ENCODE data around the gene HHAT.
A peak's percentile ranks its signal among the peaks of the same experiment; 100 is the strongest.

HHAT gene

DNA sequence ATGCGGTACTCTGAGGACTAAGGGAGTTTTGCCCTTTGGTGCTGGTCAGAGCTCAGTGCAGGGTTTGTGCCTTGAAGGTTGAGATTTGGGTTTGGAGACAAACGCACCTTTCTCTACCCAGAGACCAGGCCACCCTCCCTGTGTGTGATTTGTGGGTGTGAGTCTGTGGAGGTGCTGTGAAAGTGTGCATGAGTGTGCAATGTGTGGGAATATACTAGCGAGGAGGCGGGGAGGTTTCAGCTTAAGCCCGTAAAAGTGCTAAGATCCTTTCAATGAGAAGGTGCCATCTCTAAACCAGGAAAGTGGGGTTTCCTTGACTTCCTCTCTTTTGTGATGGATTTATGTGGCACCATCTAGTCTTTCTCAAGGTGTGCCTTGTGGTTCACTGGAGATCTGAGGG, 225.7 kb downstream of the HHAT start:
- no peak for DNase-seq (ENCODE audit: low read depth)

GRCh38 chr1:210556475-210556874, 227.8 kb downstream of the HHAT start:
- DNase-seq (ENCODE audit: low read depth): no peak

GRCh38 chr1:210557426-210558077, 228.8 kb downstream of the HHAT start:
- DNase-seq (ENCODE audit: low read depth): no peak

DNA sequence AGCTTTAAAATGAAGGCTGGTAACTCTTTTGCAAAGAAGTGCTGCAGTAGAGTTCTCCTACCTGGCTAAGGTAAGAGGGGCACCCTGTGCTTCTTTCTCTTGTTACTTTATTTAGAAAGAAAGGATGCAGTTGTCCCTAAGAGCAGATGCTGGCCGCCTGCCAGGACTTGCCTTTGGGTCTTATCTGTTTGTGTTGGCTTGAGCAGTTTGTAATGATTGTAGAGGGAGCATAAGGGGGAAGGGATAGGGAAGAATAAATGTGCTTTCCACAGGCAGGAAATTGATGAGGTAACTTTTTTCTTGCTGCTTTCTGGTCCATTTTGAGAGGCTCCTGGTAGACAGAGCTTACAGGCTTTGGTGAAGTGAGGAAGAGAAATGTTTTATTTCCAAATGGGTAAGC, 229.6 kb downstream of the HHAT start:
- no peak for DNase-seq (ENCODE audit: low read depth)

DNA sequence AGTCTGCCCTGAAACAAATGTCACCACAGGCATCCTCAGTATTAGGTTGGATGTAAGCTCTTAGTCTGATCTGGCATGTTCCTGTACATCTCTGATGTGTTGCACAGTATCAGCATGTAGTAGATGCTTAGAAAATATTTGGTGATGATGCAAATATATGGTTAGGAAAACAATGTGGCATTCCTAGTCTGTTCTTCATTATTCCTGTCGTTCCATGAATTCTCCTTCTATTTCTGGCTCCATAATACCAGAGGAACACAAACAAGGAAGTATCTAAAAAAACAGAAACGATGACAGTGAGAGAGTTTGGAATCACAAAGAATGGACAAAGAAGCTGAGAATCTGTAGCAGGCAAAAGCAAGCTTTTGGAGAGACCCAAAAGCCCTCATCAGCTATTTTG, 236.6 kb downstream of the HHAT start:
- DNase-seq (ENCODE audit: low read depth): no peak

DNA sequence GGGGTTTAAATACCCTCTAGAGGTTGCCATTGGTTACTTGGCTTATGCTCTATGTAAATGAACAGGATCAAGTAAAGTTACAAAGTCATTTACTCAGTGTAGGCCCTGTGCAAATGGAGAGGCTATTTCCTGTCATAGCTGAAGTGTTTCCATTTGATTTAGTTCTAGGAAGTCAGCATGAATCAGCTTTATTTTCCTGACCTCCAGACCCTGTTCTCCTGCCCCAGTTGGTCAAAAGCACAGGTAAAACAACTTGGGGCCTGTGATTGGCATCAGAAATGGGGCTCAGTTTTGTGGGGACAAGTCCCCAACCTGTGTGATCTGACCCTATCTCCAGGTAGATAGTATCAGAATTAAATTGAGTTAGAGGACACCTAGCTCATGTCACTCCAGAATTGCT, 239.9 kb downstream of the HHAT start:
- DNase-seq (ENCODE audit: low read depth): no peak

DNA sequence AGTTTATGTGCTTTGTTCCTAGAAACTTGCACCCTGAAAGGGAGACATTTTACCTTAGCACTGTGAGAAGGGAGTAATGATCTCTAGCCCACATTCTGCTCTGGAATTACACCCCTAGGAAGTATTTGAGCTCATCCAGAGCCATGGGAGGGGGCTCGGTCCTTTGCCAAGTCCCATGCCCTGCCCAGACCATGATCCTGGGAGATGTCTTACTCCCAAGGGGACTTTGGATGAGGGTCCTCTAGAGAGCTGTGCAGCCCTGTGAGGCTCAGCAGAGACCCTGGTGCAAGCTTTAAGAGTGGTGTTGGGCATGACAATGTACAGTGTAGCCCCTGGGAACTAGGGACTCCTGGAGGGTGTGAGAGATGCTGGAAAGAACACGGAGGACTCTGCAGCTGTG, 241.4 kb downstream of the HHAT start:
- no peak for DNase-seq (ENCODE audit: low read depth)

GRCh38 chr1:210571356-210572284, 242.9 kb downstream of the HHAT start:
- DNase-seq (ENCODE audit: low read depth): no peak

DNA sequence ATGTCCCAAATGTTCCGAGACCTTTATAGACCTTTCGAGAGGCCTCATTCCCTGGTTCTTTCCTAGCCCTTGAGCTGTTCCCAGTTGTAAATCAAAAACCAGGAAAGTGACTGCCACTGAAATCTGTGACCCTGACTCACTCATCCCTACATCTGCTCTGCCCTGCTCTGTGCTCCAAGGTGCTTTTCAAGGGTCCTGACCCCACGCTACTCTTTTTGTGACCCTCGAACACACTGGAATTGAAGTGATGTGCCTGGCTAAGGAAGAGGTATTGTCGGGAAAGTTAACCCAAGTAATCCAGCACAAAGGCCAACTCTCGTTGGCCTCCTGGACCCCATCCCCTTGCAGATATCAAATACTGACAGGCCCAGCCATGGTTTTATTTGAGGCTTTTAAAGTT, 244.4 kb downstream of the HHAT start:
- DNase-seq (ENCODE audit: low read depth): no peak

DNA sequence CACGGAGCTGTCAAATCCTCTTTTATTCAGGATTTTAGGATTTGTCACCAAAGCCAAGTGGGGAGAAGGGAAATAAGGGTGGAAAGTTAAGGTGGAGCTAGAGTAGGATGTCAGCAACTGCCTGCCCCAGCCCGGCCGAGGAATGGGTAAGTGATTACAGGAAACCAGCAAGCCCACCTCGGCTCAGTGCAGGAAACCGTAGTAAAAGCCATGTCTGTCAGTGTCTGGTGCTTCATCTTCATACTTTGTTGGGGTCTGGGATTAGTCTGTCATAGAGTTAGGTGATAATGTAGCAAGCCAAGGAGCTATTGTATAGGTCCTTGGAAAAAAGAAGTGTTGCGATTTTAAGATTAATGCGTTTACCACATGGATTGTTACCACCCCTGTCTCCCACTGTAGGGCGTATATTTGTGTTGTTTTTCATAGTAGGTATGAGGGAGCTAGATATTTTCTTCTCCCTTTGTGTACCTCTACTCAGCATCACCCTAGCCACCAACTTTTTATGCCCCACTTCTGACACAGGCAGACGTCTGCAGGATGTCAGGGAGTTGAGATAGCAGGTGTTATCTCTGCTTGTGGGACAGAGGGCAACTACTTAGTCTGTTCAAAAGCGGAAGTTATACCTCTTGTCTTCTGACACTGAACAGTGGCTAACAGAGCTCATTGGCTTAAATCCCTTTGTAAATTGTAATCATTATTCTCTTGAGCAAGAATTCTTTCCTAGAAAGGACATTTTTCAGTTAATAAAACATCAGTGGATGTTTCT, 253.7 kb downstream of the HHAT start:
- DNase-seq (ENCODE audit: low read depth): no peak

GRCh38 chr1:210584439-210585113, 255.9 kb downstream of the HHAT start:
- DNase-seq (ENCODE audit: low read depth): peak; percentile 59

- DNase-seq (ENCODE audit: low read depth): no peak
Observed at GRCh38 chr1:210586771-210587170, 258.1 kb downstream of the HHAT start.

GRCh38 chr1:210587566-210587965, 258.9 kb downstream of the HHAT start:
- DNase-seq (ENCODE audit: low read depth): no peak

GRCh38 chr1:210588357-210588756, 259.7 kb downstream of the HHAT start:
- no peak for DNase-seq (ENCODE audit: low read depth)

GRCh38 chr1:210588946-210589345, 260.2 kb downstream of the HHAT start:
- DNase-seq (ENCODE audit: low read depth): no peak

DNA sequence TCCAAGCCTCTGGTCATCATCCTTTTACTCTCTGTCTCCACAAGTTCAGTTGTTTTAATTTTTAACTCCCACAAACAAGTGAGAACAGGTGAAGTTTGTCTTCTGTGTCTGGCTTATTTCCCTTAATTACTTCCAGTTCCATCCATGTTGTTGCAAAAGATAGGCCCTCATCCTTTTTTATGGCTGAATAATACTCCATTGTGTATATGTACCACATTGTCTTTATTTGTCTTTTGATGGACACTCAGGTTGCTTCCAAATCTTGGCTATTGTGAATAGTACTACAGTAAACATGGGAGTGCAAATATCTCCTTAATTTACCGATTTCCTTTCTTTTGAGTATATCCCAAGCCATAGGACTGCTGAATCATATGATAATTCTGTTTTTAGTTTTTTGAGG, 262.5 kb downstream of the HHAT start:
- DNase-seq (ENCODE audit: low read depth): no peak

DNA sequence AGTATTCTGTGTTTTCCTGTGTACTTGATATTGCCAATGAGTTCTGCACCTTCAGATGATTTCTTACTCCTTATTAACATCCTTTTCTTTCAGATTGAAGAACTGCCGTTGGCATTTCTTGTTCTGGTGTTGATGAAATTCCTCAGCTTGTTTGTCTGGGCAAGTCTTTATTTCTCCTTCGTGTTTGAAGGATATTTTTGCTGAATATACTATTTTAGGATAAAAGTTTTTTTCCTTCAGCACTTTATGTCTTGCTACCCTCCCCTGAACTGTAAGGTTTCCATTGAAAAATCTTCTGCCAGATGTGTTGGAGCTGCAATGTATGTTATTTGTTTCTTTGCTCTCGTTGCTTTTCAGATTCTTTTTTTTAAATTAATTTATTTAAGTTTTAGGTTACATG, 265.9 kb downstream of the HHAT start:
- no peak for DNase-seq (ENCODE audit: low read depth)

DNA sequence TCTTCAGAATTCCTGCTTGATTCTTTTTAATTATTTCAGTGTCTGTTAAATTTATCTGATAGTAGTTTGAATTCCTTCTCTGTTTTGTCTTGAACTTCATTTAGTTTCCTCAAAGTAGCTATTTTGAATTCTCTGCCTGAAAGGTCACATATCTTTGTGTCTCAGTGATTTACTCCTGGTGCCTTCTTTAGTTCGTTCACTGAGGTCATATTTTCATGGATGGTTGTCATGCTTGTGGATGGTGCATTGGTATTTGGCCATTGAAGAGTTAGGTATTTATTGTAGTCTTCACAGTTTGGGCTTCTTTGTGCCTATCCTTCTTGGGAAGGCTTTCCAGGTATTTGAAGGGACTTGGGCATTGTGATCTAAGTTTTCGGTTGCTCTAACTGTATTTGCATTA, 267.9 kb downstream of the HHAT start:
- no peak for DNase-seq (ENCODE audit: low read depth)

DNA sequence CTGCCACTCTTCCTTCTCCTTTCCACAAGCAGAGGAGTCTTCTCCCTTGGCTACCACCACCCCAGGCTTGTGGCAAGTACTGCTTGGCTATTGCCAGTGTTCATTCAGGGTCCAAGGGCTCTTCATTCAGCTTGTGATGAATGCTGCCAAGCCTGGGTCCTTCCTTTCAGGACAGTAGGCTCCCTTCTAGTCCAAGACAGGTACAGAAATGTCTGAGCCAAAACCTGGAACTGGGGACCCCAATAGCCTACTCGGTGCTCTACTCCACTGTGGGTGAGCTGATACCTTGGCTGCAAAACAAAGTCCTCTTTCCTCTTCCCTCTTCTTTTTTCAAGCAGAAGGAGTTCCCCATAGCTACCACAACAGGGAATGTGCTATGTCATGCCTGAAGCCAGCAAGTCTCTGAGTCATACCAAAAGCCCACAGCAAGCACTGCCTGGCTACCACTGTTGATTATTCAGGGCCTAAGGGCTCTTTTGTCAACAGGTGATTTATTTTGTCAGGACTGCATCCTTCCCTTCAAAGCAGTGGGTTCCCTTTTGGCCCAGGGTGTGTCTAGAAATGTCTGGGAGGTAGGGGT, 268.9 kb downstream of the HHAT start:
- peak; percentile 74 for DNase-seq (ENCODE audit: low read depth)

DNA sequence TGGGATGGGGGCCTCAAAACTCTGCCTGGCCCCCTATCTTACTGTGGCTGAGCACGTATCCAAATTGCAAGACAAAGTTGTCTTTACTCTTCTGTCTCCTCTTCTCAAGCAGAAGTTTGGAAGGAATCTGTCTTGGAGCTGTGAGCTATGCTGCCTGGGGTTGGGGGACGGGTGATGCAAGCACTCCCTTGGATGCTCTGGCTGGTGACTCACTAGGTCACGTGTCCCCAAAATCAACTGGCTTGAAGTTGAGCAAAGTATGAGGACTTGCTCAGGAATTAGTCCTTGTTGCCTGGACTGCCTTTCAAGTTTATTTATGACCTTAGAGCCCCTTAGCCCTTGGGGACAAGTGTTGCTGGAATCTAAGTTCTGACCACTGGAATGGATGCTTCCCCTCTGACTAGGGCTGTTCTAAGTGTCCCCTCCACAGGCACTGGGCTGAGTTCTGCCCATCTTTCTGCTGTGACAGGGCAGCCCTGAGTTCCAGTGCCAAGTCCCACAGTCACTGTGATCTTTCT, 269.5 kb downstream of the HHAT start:
- peak; percentile 77 for DNase-seq (ENCODE audit: low read depth)

- DNase-seq (ENCODE audit: low read depth): no peak
Observed at GRCh38 chr1:210600421-210601159, 271.9 kb downstream of the HHAT start.

Measured in iris pigment epithelial cell (primary cell).